K562 (cell line): ENCODE measurements around the gene GDF15. TPM values are rescaled to one million over a fixed set of nuclear protein-coding genes. Genes with fewer than 3 reads are reported as not detected.

Experiments used
- CEBPZ ChIP-seq: fragments of 150-350 bp; IDR thresholded peaks from 2 replicates; pipeline ENCODE4 v1.6.1; 2014; ENCODE audit warnings: low read depth, mild to moderate bottlenecking, low read length, borderline replicate concordance
- KHSRP ChIP-seq: fragments of 450-650 bp; IDR thresholded peaks from 2 replicates; pipeline ENCODE4 v1.6.1; 2017
- MAFG ChIP-seq: fragments of 450-650 bp; conservative IDR thresholded peaks from 2 replicates; pipeline ENCODE4 v1.6.1; 2016; ENCODE audit warnings: missing genetic modification characterization, missing compliant biosample characterization
- MAZ ChIP-seq, 2 experiments: fragments of 450-650 bp in 1 of 2; sonication (generic) in 1 of 2; formaldehyde crosslinking; IDR thresholded peaks in 1 of 2; conservative IDR thresholded peaks in 1 of 2; 2 replicates each; pipeline versions ENCODE4 v1.4.0 to v1.5.0; 2020; ENCODE audit warnings: mild to moderate bottlenecking in 1 of 2, missing genetic modification reagents in 1 of 2
- MEF2D ChIP-seq: conservative IDR thresholded peaks from 2 replicates; pipeline ENCODE4 v1.6.1; 2016; ENCODE audit warnings: low read depth, missing genetic modification characterization, missing compliant biosample characterization
- NR2C1 ChIP-seq, 2 experiments: fragments of 450-650 bp; IDR thresholded peaks; 2 replicates each; pipeline ENCODE4 v1.6.1; 2017; ENCODE audit warnings: mild to moderate bottlenecking in 2 of 2, antibody characterized with exemption in 1 of 2, inconsistent platforms in 1 of 2, missing compliant biosample characterization in 1 of 2, missing genetic modification characterization in 1 of 2
- NR2C2 ChIP-seq, 2 experiments: fragments of 200-800 bp in 1 of 2; sonication (Bioruptor generic) in 1 of 2; sonication (generic) in 1 of 2; formaldehyde crosslinking in 1 of 2; IDR thresholded peaks; 2 replicates each; pipeline versions ENCODE4 v1.6.1 to v1.8.0; 2016 to 2022; ENCODE audit warnings: mild to moderate bottlenecking in 1 of 2, missing compliant biosample characterization in 1 of 2, missing genetic modification characterization in 1 of 2, missing genetic modification reagents in 1 of 2
- RAD51 ChIP-seq: fragments of 450-650 bp; IDR thresholded peaks from 2 replicates; pipeline ENCODE4 v1.7.1; 2016; ENCODE audit warnings: low read depth, mild to moderate bottlenecking, borderline replicate concordance
- SAP30 ChIP-seq: fragments of 200-600 bp; sonication (generic); IDR thresholded peaks from 2 replicates; pipeline ENCODE4 v1.6.1; 2012; ENCODE audit warnings: borderline replicate concordance, low read depth, mild to moderate bottlenecking, moderate library complexity, low read length, control low read depth, inconsistent platforms; ENCODE audit not compliant: insufficient read depth, poor library complexity, severe bottlenecking
- SRSF1 ChIP-seq: fragments of 200-400 bp; formaldehyde crosslinking; IDR thresholded peaks from 2 replicates; pipeline ENCODE4 v1.6.1; 2017; ENCODE audit warnings: mild to moderate bottlenecking, low read depth, low read length, moderate library complexity
- TBP ChIP-seq: optimal IDR thresholded peaks from 2 replicates; pipeline ENCODE3; 2011; ENCODE audit warnings: low read depth, low read length, improper control_type of control experiment
- THRAP3 ChIP-seq: fragments of 450-650 bp; IDR thresholded peaks from 2 replicates; pipeline ENCODE4 v1.6.1; 2016; ENCODE audit warnings: mild to moderate bottlenecking, inconsistent platforms, borderline replicate concordance
- ZBTB17 ChIP-seq: fragments of 450-650 bp; formaldehyde crosslinking; IDR thresholded peaks from 2 replicates; pipeline ENCODE4 v1.4.0; 2020; ENCODE audit warnings: mild to moderate bottlenecking
- ZEB2 ChIP-seq: fragments of 450-650 bp; IDR thresholded peaks from 2 replicates; pipeline ENCODE4 v1.6.1; 2016
- ZNF124 ChIP-seq: sonication (generic); formaldehyde crosslinking; IDR thresholded peaks from 2 replicates; pipeline ENCODE4 v1.8.1; 2022; ENCODE audit warnings: missing genetic modification reagents
- ZNF212 ChIP-seq: fragments of 450-650 bp; formaldehyde crosslinking; IDR thresholded peaks from 2 replicates; pipeline ENCODE4 v1.4.0; 2020; ENCODE audit warnings: mild to moderate bottlenecking
- ZNF584 ChIP-seq: fragments of 200-800 bp; sonication (Bioruptor generic); IDR thresholded peaks from 2 replicates; pipeline ENCODE4 v1.6.1; 2016; ENCODE audit warnings: low read depth, mild to moderate bottlenecking, missing genetic modification characterization, missing compliant biosample characterization
- polyA plus RNA-seq, 8 experiments: library from polyadenylated mRNA; depleted of rRNA in 4 of 8; stranded (reverse) in 5 of 8; unstranded in 3 of 8; fragments of >200 nt; fragmentation: Nextera tagmentation in 2 of 8; fragmentation: Illumina TruSeq in 1 of 8; extraction: Ambion mirVana in 2 of 8; extraction: Trizol in 1 of 8; gene quantifications; 2 replicates each; pipeline versions ENCODE4 v1.2.1 to v1.2.3, GENCODE V29; 2011 to 2014; ENCODE audit warnings: inconsistent platforms in 1 of 8, missing spikeins in 1 of 8
- total RNA-seq, 7 experiments: library from RNA; depleted of rRNA in 6 of 7; stranded (reverse); fragments of >200 nt in 6 of 7; fragmentation: Illumina TruSeq in 2 of 7; extraction: Trizol in 2 of 7; gene quantifications; 2 replicates each; pipeline versions ENCODE4 v1.2.1 to v1.2.3, GENCODE V29; 2011 to 2021; ENCODE audit warnings: low replicate concordance in 1 of 7
- TF ChIP-seq, protein P1 (sequence below): fragments of 250-450 bp; sonication (Bioruptor Pico); IDR thresholded peaks from 2 replicates; pipeline ENCODE4 v1.5.0; 2021; ENCODE audit warnings: mild to moderate bottlenecking, moderate library complexity
- TF ChIP-seq, protein P2 (sequence below): fragments of 250-450 bp; sonication (Bioruptor Pico); IDR thresholded peaks from 2 replicates; pipeline ENCODE4 v1.5.0; 2021

GDF15 gene
- total and polyA plus RNA-seq, 9 of the 15 experiments (the other 6 are each of a cell fraction or from before 2014, with no cell fraction given) = 2.3 to 82.4 (median 12.5) TPM

DNA sequence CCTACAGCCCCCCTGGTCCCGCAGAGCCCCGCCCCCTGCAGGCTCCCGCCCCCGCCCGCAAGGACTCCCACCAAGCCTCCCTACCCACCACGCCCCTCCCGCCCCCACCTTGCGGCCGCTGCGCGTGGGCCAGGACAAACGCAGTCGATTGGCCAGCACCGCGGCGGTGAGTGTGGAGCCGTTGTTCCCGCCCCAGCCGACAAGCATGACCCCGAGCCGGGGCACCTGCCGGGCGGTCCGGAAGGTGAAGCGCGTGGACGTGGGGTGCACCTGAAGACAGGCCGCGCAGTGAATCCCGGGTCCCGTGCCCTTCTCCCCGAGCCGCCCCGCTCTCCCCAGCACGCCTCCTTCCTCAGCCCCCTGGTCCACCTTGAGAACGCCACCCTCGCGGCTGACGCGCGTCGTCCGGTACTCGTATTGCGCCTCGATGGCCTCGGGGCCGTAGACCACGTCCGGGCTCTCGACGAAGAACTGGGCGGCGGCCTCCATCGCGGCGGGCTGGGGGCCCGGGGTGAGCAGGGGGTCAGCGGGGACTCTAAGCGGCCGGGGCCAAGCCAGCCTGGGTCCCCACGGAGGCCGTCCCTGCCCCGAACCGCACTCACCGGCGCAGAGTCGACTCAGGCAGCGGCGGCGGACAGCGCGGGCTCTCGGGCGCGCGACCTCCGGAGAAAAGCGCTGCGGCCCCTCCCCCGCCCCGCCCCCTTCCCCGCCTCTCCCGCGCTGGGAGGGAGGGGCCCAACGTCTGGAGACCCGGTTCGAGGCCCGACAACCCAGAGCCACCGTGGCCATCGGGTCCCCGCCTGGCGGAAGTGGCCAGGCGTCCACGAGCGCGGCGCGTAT, 51.8 kb downstream of the GDF15 start, which contains the start of gene ISYNA1 (continued):
- TF ChIP-seq, protein P1, sequence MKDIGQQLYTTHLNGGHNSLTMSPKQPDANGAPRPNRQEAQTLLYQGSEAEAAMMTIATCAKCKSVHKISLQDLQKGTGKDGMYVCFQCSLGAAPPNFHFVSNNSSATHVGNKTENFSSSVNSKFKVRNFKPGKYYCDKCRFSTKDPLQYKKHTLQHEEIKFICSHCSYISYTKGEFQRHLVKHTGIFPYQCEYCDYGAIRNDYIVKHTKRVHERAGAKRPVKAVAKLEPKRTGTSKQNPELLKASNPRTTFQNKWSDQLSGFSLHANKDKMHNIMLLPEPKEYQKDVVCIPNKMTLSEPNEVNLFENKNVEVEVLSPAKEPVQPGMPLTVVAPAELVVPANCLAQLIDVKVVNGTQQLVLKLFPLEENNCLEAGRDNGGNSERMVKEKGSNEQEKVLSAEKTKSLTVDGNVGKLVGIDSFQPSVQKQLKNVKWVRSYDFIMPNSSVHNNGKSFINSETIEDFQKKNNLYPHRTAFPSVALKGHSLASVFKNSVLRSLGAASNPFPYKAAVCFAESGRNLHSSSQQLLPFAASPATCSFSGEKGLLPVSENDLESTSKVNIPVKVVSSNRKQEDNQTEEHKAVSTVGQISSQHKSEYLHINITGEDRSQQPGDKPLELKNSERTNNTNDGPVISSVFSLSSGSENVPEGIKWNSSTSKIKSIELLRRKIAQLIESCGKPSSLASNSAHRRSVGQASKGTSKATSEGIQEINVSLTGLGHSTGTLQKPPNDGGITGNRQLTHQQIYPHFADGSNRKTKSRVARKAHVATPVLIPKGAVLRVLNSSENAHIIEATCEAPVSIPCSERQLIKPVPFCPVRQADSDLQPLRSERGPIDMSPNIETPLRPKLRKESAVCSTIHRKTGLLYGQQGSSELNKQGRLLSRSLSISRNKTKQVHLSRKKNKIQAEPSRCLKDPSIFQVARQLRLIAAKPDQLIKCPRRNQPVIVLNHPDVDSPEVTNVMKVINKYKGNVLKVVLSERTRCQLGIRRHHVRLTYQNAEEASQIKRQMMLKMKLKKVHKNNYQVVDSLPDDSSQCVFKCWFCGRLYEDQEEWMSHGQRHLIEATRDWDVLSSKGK (CRISPR knock-in tag) = no peak
- TF ChIP-seq MEF2D (tag) (no peak), CEBPZ (no peak), RAD51 (no peak), ZBTB17 (no peak), SAP30 (peak; percentile 83), MAFG (tag) (no peak), ZNF584 (CRISPR knock-in tag) (no peak), TBP (no peak), SRSF1 (no peak), THRAP3 (no peak), MAZ (CRISPR knock-in tag; conservative IDR thresholded peaks at IDR 0.05 in 1 of 2, IDR thresholded peaks at IDR 0.05 in 1 of 2) (peak in 1 of 2 experiments; percentile 15; a peak in 3 of 4 replicates), ZNF124 (CRISPR knock-in tag) (no peak), KHSRP (no peak), NR2C1 (IDR thresholded peaks at IDR 0.05) (no peak), NR2C1 (tag; IDR thresholded peaks at IDR 0.05) (peak; percentile 42; the same call in 1 of the 2 replicates), ZNF212 (no peak), NR2C2 (CRISPR knock-in tag; IDR thresholded peaks at IDR 0.05) (no peak), NR2C2 (tag; IDR thresholded peaks at IDR 0.05) (peak; percentile 71), ZEB2 (no peak; the same call in 1 of the 2 replicates)
- TF ChIP-seq, protein P2, sequence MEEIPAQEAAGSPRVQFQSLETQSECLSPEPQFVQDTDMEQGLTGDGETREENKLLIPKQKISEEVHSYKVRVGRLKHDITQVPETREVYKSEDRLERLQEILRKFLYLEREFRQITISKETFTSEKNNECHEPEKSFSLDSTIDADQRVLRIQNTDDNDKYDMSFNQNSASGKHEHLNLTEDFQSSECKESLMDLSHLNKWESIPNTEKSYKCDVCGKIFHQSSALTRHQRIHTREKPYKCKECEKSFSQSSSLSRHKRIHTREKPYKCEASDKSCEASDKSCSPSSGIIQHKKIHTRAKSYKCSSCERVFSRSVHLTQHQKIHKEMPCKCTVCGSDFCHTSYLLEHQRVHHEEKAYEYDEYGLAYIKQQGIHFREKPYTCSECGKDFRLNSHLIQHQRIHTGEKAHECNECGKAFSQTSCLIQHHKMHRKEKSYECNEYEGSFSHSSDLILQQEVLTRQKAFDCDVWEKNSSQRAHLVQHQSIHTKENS (CRISPR knock-in tag) = no peak
